Epidermal melanocyte (primary cell): Measurements from ENCODE around the gene KLHDC1.
"Not testable (repeated sequence)": the region's sequence is repeated elsewhere in the genome, so short reads cannot be mapped to it uniquely, and the experiment has no call there.

Source experiments
- DNase-seq: peaks from one replicate; pipeline ENCODE4 v3.0.0; 2011; ENCODE audit warnings: low spot score; ENCODE audit not compliant: insufficient read length

KLHDC1 gene

DNA sequence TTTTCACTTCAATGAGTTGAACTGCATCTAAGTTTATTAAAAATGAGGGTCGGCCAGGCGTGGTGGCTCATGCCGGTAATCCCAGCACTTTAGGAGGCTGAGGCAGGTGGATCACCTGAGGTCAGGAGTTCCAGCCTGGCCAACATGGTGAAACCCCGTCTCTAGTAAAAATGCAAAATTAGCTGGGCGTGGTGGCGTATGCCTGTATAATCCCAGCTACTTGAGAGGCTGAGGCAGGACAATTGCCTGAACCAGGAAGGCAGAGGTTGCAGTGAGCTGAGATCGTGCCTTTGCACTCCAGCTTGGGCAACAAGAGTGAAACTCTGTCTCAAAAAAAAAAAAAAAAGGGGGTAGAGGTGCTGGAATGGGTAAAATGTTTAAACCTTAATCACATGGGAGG lies 88.1 kb downstream of the KLHDC1 start:
- DNase-seq, result not testable (repeated sequence)

DNA sequence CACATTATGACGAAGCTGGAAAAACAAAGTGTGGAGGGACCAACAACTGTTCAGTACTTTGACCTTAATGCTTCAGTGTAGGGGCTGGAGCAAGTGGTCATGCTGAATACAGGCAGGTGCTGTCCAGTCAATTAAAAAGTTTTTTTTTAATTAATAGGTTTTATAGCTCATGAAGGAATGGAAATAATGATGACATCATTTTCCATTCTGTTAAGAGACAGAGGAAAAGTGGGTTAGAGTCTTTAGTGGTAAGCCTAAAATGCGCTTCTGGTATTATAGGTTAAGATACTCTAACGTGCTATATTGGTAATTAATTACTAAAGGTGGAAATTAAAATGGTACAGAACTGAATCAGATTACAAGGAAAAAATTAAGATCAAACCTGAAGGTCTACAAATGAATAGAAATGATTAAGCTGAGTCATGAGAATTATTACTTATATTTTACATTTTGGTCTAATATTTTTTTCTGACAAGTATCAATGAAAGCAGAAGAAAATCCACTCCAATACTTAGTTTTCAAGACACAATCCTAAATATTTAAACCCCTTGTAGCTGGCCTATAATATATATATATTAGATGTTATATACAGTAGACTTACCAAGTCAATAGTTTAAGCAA lies 90.6 kb downstream of the KLHDC1 start:
- no peak for DNase-seq

DNA sequence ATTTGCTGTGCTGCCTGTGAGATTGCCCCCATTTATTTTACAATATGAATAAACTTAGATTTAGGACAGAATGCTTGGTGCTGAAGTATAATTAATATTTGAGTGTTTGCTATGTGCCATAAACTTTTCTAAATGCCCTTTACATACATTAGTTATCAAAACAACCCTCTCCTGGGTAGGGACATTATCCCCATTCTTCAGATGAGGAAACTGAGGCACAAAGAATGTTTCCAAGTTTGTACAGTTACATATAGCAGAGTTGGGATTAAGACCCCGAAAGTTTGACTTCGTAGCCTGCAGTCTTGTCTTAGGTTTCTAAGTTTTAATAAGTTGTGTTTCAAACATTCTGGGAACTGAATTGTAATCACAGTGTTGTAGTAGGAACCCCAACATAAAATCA lies 93.4 kb downstream of the KLHDC1 start:
- DNase-seq, result no peak

DNA sequence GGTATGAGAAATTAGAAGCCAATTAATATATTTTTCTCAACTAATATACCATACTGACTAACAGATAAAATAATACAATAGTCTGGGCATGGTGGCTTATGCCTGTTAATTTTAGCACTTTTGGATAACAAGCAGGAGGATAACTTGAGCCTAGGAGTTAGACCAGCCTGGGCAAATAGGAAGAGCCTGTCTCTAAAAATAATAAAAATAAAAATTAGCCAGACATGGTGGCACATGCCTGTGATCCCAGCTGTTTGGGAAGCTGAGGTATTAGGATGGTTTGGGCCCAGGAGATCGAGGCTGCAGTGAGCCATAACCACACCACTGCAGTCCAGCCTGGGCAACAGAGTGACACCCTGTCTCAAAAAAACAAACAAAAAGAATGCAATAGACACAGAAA lies 99.7 kb downstream of the KLHDC1 start:
- DNase-seq, result no peak

DNA sequence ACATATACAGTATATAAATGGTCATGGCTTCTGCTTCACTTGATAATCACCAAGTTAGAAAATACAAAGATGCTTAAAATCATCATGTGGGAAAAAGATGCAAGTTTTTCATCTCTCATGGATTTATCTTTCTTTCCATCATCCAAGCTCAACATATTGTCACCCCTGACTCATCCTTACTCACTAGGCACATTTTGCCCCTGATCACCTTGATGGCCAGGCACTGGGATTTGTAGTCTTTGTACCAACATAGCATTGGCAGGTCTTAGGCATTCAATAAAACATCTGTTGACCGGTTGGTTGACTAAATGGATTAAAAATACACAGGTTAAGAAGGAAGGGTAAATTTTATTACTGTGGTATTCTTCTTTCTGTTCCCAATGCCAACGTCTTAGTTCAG lies 103.1 kb downstream of the KLHDC1 start:
- DNase-seq, result no peak
